ENCODE measurements around the gene UCK2.

GRCh38 chr1:165834229-165834628 lies 6.8 kb downstream of the UCK2 start:
- TF ChIP-seq CTCF (IDR thresholded peaks at IDR 0.05; ENCODE audit: low read length) (no peak), EZH2 (IDR thresholded peaks at IDR 0.05; ENCODE audit: borderline replicate concordance, low read length) (no peak)
